Fibroblast of lung (primary cell): ENCODE data around the gene BMP7.

Source experiments
- EZH2 ChIP-seq: IDR thresholded peaks from 2 replicates; pipeline ENCODE4 v1.5.1; 2012; ENCODE audit warnings: low read length, control low read depth, mild to moderate bottlenecking; ENCODE audit errors: missing control alignments
- TF ChIP-seq, protein P1 (sequence below), 2 donors: IDR thresholded peaks in 1 of 2; conservative IDR thresholded peaks in 1 of 2; 1 replicate in 1 of 2; 2 replicates in 1 of 2; pipeline ENCODE4 v1.5.1; 2011 to 2012; ENCODE audit warnings: low read length in 2 of 2, control low read depth in 1 of 2, inconsistent platforms in 1 of 2, low read depth in 1 of 2, mild to moderate bottlenecking in 1 of 2

DNA sequence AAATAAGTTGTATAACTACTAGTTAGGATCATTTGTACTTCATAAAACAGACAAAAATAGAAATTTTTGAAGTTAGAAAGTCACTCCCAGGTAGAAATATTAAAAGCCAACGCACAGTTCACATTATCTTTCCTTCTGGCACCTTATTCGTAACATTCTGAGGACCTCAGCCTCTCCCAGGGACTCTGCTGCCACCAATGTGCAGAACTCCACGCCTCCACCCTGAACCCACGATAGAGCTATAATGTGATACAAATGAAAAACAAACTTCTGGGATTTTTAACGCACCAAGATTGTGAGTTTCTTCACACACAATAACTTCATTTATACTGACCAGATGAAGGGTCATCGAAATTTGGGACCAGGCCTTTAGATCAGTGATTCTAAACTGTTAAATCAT is 9.5 kb downstream of the BMP7 start:
- TF ChIP-seq, protein P1, sequence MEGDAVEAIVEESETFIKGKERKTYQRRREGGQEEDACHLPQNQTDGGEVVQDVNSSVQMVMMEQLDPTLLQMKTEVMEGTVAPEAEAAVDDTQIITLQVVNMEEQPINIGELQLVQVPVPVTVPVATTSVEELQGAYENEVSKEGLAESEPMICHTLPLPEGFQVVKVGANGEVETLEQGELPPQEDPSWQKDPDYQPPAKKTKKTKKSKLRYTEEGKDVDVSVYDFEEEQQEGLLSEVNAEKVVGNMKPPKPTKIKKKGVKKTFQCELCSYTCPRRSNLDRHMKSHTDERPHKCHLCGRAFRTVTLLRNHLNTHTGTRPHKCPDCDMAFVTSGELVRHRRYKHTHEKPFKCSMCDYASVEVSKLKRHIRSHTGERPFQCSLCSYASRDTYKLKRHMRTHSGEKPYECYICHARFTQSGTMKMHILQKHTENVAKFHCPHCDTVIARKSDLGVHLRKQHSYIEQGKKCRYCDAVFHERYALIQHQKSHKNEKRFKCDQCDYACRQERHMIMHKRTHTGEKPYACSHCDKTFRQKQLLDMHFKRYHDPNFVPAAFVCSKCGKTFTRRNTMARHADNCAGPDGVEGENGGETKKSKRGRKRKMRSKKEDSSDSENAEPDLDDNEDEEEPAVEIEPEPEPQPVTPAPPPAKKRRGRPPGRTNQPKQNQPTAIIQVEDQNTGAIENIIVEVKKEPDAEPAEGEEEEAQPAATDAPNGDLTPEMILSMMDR (conservative IDR thresholded peaks at IDR 0.05 in 1 of 2, IDR thresholded peaks at IDR 0.05 in 1 of 2; ENCODE audit: low read depth in 1 of 2, low read length in 2 of 2) = no peak
- no peak for TF ChIP-seq EZH2
